Gastroesophageal sphincter (tissue), 4 donors: ENCODE measurements around the gene SHISA7. TPM values are rescaled to one million over a fixed set of nuclear protein-coding genes. Genes with fewer than 3 reads are reported as not detected.

Experiments
- ATAC-seq: fragments of 150-250 bp; one replicate; pipeline ENCODE4 v1.9.1; 2016; ENCODE audit warnings: mild to moderate bottlenecking, moderate library complexity
- H3K27ac ChIP-seq, 4 donors: fragments of 200-600 bp; sonication (generic) in 3 of 4; 1 replicate in 3 of 4; 2 replicates in 1 of 4; pipeline ENCODE4 v1.5.1; 2016 to 2019
- H3K27me3 ChIP-seq: fragments of 200-600 bp; sonication (generic); one replicate; pipeline ENCODE4 v1.5.1; 2019
- H3K36me3 ChIP-seq, 2 donors: fragments of 200-600 bp; sonication (generic); one replicate each; pipeline ENCODE4 v1.5.1; 2019; ENCODE audit warnings: control low read depth in 1 of 2
- H3K4me1 ChIP-seq, 3 donors: fragments of 200-600 bp; sonication (generic); 1 replicate in 2 of 3; 2 replicates in 1 of 3; pipeline ENCODE4 v1.5.1; 2016 to 2019; ENCODE audit warnings: control low read depth in 2 of 3
- H3K4me3 ChIP-seq, 2 donors: fragments of 200-600 bp; sonication (generic); one replicate each; pipeline ENCODE4 v1.5.1; 2019; ENCODE audit warnings: mild to moderate bottlenecking in 1 of 2, moderate library complexity in 1 of 2
- H3K9me3 ChIP-seq, 3 donors: fragments of 200-600 bp; sonication (generic); one replicate each; pipeline ENCODE4 v1.5.1; 2017 to 2019; ENCODE audit warnings: control low read depth in 2 of 3
- CTCF ChIP-seq, 4 experiments: fragments of 200-600 bp in 2 of 4; fragments of 450-650 bp in 2 of 4; sonication (generic) in 1 of 4; IDR thresholded peaks; one replicate each; pipeline ENCODE4 v1.5.1; 2017 to 2019; ENCODE audit warnings: antibody characterized with exemption in 4 of 4, mild to moderate bottlenecking in 2 of 4, moderate library complexity in 2 of 4
- EP300 ChIP-seq: sonication (generic); formaldehyde crosslinking; IDR thresholded peaks from one replicate; pipeline ENCODE4 v1.6.1; 2017; ENCODE audit warnings: antibody characterized with exemption, mild to moderate bottlenecking
- POLR2A ChIP-seq, 2 donors: fragments of 450-650 bp; IDR thresholded peaks; one replicate each; pipeline ENCODE4 v1.6.1; 2017; ENCODE audit warnings: antibody characterized with exemption in 2 of 2, mild to moderate bottlenecking in 2 of 2, moderate library complexity in 1 of 2
- POLR2AphosphoS5 ChIP-seq: sonication (generic); formaldehyde crosslinking; IDR thresholded peaks from one replicate; pipeline ENCODE4 v1.6.1; 2017; ENCODE audit warnings: antibody characterized with exemption
- WGBS, 2 donors: methylation state at CpG; one replicate each; pipeline ENCODE4 v1.1.5; 2018; ENCODE audit warnings: low coverage in 1 of 2; 5-methylcytosine and 5-hydroxymethylcytosine counted together
- total RNA-seq, 4 donors: library from RNA; depleted of rRNA; stranded (reverse); fragments of >200 nt; gene quantifications; one replicate each; pipeline ENCODE4 v1.1.0, GENCODE V29; 2016

The SHISA7 gene
- total RNA-seq, 4 donors from 2014 or later: not detected

GRCh38 chr19:55479451-55480230 is 36.5 kb upstream of the SHISA7 start:
- Histone ChIP-seq H3K9me3 (no peaks in the 10 kb centered on the region), H3K4me1 (peaks cover 0 to 47% (median 20%) of the 10 kb centered on the region in 3 donors), H3K4me3 (no peak overlapping the region), H3K27ac (peak overlapping the region in 1 of 4 donors; percentile 10), H3K36me3 (peaks cover 0 to 39% of the 10 kb centered on the region in 2 donors), H3K27me3 (no peaks in the 10 kb centered on the region)
- ATAC-seq: no peak
- no peak for TF ChIP-seq POLR2A (IDR thresholded peaks at IDR 0.05)
- no peak for TF ChIP-seq EP300
- no peak for TF ChIP-seq CTCF (IDR thresholded peaks at IDR 0.05)
- TF ChIP-seq POLR2AphosphoS5: no peak
- whole genome bisulfite sequencing, 2 donors: 72 to 86% methylated on average over 8 to 9 of the region's 15 CpGs

- no peak overlapping the region for H3K27ac ChIP-seq
- TF ChIP-seq CTCF (IDR thresholded peaks at IDR 0.05): no peak
- no peak for TF ChIP-seq POLR2AphosphoS5
- no peak for TF ChIP-seq EP300
- no peak for TF ChIP-seq POLR2A (IDR thresholded peaks at IDR 0.05)
- WGBS, 2 donors: 68 to 84% methylated on average over 2 to 17 of the region's 17 CpGs
- no peak overlapping the region for H3K4me3 ChIP-seq
- peaks cover 0 to 41% (median 14%) of the 10 kb centered on the region in 3 donors for H3K4me1 ChIP-seq
- H3K36me3 ChIP-seq: peaks cover 0 to 37% of the 10 kb centered on the region in 2 donors
- no peaks in the 10 kb centered on the region for H3K27me3 ChIP-seq
- no peak for ATAC-seq
- no peaks in the 10 kb centered on the region for H3K9me3 ChIP-seq
Observed at GRCh38 chr19:55479045-55479444, 35.9 kb upstream of the SHISA7 start.

GRCh38 chr19:55478364-55478763 is 35.3 kb upstream of the SHISA7 start:
- Histone ChIP-seq H3K27ac (no peak overlapping the region), H3K9me3 (no peaks in the 10 kb centered on the region), H3K4me3 (no peak overlapping the region), H3K27me3 (no peaks in the 10 kb centered on the region), H3K36me3 (peaks cover 0 to 30% of the 10 kb centered on the region in 2 donors), H3K4me1 (peaks cover 0 to 38% (median 11%) of the 10 kb centered on the region in 3 donors)
- WGBS, 2 donors: 78 to 83% methylated on average over 9 to 12 of the region's 12 CpGs
- no peak for TF ChIP-seq POLR2A (IDR thresholded peaks at IDR 0.05)
- TF ChIP-seq CTCF (IDR thresholded peaks at IDR 0.05): no peak
- no peak for TF ChIP-seq POLR2AphosphoS5
- TF ChIP-seq EP300: no peak
- no peak for ATAC-seq

- Histone ChIP-seq H3K36me3 (peaks cover 0 to 26% of the 10 kb centered on the region in 2 donors), H3K4me3 (peak overlapping the region in 1 of 2 donors; percentile 72), H3K4me1 (peaks cover 0 to 38% (median 11%) of the 10 kb centered on the region in 3 donors), H3K9me3 (no peaks in the 10 kb centered on the region), H3K27ac (no peak overlapping the region), H3K27me3 (no peaks in the 10 kb centered on the region)
- ATAC-seq: no peak
- WGBS, 2 donors: 70 to 82% methylated on average over 9 to 10 of the region's 13 CpGs
- TF ChIP-seq POLR2AphosphoS5 (no peak), POLR2A (IDR thresholded peaks at IDR 0.05) (no peak), EP300 (no peak), CTCF (IDR thresholded peaks at IDR 0.05) (no peak)
Observed at GRCh38 chr19:55477905-55478304, 34.8 kb upstream of the SHISA7 start.
